Mammary epithelial cell (primary cell): ENCODE measurements around the gene ZBTB20.

Source experiments
- CTCF ChIP-seq, 2 donors: IDR thresholded peaks in 1 of 2; conservative IDR thresholded peaks in 1 of 2; 2 replicates each; pipeline ENCODE4 v1.5.1; 2011 to 2012; ENCODE audit warnings: inconsistent platforms in 2 of 2, low read length in 2 of 2, mild to moderate bottlenecking in 2 of 2, control low read depth in 1 of 2, low read depth in 1 of 2; ENCODE audit not compliant: insufficient read depth in 1 of 2; ENCODE audit errors: extremely low read depth in 1 of 2
- EZH2 ChIP-seq: IDR thresholded peaks from 2 replicates; pipeline ENCODE4 v1.6.1; 2012; ENCODE audit warnings: low read length, inconsistent platforms, borderline replicate concordance

GRCh38 chr3:114762144-114762543, 384.9 kb downstream of the ZBTB20 start:
- TF ChIP-seq CTCF (conservative IDR thresholded peaks at IDR 0.05 in 1 of 2, IDR thresholded peaks at IDR 0.05 in 1 of 2; ENCODE audit: extremely low read depth in 1 of 2, insufficient read depth in 1 of 2, low read depth in 1 of 2, low read length in 2 of 2), result no peak
- no peak for TF ChIP-seq EZH2
